ENCODE measurements around the gene PM20D2.
"Not testable (repeated sequence)": the region's sequence is repeated elsewhere in the genome, so short reads cannot be mapped to it uniquely, and the experiment has no call there.

The PM20D2 gene

DNA sequence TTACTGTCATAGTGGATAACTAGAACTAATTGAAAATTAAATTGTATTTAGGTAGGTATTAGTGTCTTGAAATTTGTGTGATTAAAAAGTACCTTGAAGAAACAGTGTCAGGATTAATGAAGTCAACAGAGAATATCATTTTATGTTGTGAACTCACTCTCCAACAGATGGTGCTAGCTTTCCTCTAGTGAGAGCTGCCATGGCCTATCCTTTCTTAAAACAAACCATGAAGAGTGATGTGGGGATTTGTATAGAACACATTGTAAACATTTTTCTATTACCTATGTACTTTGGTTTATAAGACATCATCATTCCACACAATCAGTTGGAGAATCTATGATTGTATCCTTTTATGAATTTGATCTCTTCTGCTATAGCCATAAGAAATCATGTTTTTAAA, 23.2 kb upstream of the PM20D2 start:
- H3K79me2 ChIP-seq (ENCODE audit: control insufficient read depth, insufficient read depth, low read length, unreplicated experiment), result no peaks in the 10 kb centered on the region
- H3K27ac ChIP-seq (ENCODE audit: low read depth, low read length), result no peak overlapping the region
- no peaks in the 10 kb centered on the region for H3K36me3 ChIP-seq (ENCODE audit: insufficient read depth, low read length)
- H3K27me3 ChIP-seq (ENCODE audit: insufficient read depth, low read length), result 0 out of 2 replicates have a peak, but pooled peaks cover 9% of the 10 kb centered on the region
- no peak overlapping the region for H3K4me3 ChIP-seq (ENCODE audit: low read depth, low read length)
- no peaks in the 10 kb centered on the region for H3K4me1 ChIP-seq (ENCODE audit: control insufficient read depth, insufficient read depth, low read length, unreplicated experiment)
- H2AFZ ChIP-seq (ENCODE audit: low read length, unreplicated experiment), result no peak overlapping the region

DNA sequence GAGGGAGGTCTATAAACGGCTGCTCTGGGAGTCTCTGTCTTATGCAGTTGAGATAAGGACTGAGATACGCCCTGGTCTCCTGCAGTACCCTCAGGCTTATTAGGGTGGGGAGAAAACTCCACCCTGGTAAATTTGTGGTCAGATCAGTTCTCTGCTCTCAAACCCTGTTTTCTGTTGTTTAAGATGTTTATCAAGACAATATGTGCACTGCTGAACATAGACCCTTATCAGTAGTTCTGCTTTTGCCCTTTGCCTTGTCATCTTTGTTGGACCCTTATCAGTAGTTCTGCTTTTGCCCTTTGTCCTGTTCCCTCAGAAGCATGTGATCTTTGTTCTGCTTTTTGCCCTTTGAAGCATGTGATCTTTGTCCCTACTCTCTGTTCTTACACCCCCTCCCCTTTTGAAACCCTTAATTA, 17.6 kb upstream of the PM20D2 start:
- H3K27ac ChIP-seq (ENCODE audit: low read depth, low read length); H3K4me3 ChIP-seq (ENCODE audit: low read depth, low read length); H2AFZ ChIP-seq (ENCODE audit: low read length, unreplicated experiment); H3K4me1 ChIP-seq (ENCODE audit: control insufficient read depth, insufficient read depth, low read length, unreplicated experiment); H3K79me2 ChIP-seq (ENCODE audit: control insufficient read depth, insufficient read depth, low read length, unreplicated experiment); H3K27me3 ChIP-seq (ENCODE audit: insufficient read depth, low read length); H3K36me3 ChIP-seq (ENCODE audit: insufficient read depth, low read length): not testable (repeated sequence)

DNA sequence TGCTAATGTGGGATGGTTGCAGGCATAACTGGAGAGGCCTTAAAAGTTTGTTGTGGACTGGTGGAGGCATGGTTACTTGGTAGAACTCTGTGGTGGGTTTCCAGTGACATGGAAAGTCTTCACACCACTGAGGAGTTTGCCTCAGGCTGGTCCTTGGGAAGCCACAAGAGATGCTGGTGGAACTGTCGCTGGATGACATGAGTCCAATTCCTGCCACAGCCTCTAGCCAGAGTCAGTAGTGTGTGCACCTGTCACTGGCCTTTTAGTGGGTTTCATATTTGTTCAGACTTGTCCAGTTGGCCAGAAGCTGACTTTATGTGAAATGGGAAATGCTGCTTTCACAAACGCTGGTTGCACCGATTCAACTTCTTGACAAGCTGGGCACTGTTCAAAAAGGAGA, 14.3 kb upstream of the PM20D2 start:
- H3K4me1 ChIP-seq (ENCODE audit: control insufficient read depth, insufficient read depth, low read length, unreplicated experiment), result no peaks in the 10 kb centered on the region
- no peaks in the 10 kb centered on the region for H3K36me3 ChIP-seq (ENCODE audit: insufficient read depth, low read length)
- H2AFZ ChIP-seq (ENCODE audit: low read length, unreplicated experiment), result no peak overlapping the region
- no peaks in the 10 kb centered on the region for H3K79me2 ChIP-seq (ENCODE audit: control insufficient read depth, insufficient read depth, low read length, unreplicated experiment)
- H3K4me3 ChIP-seq (ENCODE audit: low read depth, low read length), result no peak overlapping the region
- H3K27me3 ChIP-seq (ENCODE audit: insufficient read depth, low read length), result no peaks in the 10 kb centered on the region; the same call in 1 of the 2 replicates
- no peak overlapping the region for H3K27ac ChIP-seq (ENCODE audit: low read depth, low read length)

DNA sequence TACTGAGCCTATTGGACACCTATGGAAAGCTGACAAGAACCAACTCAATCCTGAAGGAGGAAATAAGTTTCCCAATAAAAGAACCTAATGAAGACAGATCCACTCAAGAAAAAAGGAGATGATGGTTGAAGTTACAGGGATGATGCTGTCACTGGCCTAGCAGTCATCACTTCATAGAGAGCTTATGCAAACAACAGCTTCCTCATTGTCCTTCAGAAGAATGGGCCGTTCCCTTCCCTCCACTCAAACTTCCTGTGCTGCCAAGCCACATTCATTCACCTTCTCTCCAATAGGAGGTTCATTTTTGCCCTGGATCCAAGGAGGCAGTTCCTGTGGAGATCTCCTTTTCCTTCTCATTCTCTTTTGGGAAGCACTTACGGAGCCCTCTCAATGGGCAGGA, 13.8 kb upstream of the PM20D2 start:
- H3K79me2 ChIP-seq (ENCODE audit: control insufficient read depth, insufficient read depth, low read length, unreplicated experiment), result no peaks in the 10 kb centered on the region
- no peaks in the 10 kb centered on the region; the same call in 1 of the 2 replicates for H3K27me3 ChIP-seq (ENCODE audit: insufficient read depth, low read length)

DNA sequence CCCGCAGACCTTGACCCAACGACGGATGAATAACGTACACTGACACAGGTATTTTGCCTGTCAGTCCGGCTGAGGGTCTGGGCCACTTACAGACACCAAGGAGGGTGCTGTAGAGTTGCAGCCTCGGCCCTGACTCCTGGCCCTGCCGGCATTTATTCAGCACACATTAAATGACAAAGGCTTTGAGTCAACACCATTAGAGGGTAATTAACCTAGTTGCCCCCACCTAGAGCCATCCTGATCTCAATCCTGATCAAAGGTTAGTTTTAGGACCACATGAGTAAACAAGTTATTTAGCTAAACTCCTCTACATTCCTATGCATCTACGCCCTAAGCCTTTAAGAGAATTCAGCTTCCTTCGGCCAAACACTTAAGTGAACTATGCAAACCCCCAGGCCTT, 11.9 kb upstream of the PM20D2 start:
- Histone ChIP-seq H2AFZ (ENCODE audit: low read length, unreplicated experiment) (no peak overlapping the region), H3K36me3 (ENCODE audit: insufficient read depth, low read length) (no peaks in the 10 kb centered on the region), H3K4me1 (ENCODE audit: control insufficient read depth, insufficient read depth, low read length, unreplicated experiment) (peaks cover under 1% of the 10 kb centered on the region), H3K27ac (ENCODE audit: low read depth, low read length) (no peak overlapping the region), H3K4me3 (ENCODE audit: low read depth, low read length) (no peak overlapping the region), H3K79me2 (ENCODE audit: control insufficient read depth, insufficient read depth, low read length, unreplicated experiment) (no peaks in the 10 kb centered on the region), H3K27me3 (ENCODE audit: insufficient read depth, low read length) (no peaks in the 10 kb centered on the region; the same call in 1 of the 2 replicates)

More for the DNA sequence above, 13.8 kb upstream of the PM20D2 start:
- H2AFZ ChIP-seq (ENCODE audit: low read length, unreplicated experiment), result no peak overlapping the region
- no peak overlapping the region for H3K4me3 ChIP-seq (ENCODE audit: low read depth, low read length)
- H3K4me1 ChIP-seq (ENCODE audit: control insufficient read depth, insufficient read depth, low read length, unreplicated experiment), result no peaks in the 10 kb centered on the region
- no peak overlapping the region for H3K27ac ChIP-seq (ENCODE audit: low read depth, low read length)
- H3K36me3 ChIP-seq (ENCODE audit: insufficient read depth, low read length), result no peaks in the 10 kb centered on the region

DNA sequence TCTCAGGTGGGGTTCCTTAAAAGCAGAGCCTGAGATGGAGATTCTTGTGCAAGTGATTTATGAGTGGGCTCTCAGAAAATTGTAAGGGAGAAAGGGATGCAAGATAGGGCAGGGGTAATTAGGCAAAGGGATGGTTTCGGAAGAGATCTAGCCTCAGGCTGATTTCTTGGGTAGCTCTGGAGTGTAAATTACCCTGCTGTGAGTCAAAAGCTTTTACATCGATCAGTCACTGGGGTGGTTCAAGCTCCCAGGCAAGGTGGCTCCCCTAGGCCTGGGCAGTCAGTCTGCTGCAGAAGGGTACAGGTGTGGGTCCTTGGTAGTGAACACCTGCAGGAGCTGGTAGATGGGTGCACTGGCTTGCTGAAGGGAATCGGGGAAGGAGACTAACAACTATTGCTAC, 11.1 kb upstream of the PM20D2 start:
- Histone ChIP-seq H3K4me1 (ENCODE audit: control insufficient read depth, insufficient read depth, low read length, unreplicated experiment) (peaks cover 8% of the 10 kb centered on the region), H3K79me2 (ENCODE audit: control insufficient read depth, insufficient read depth, low read length, unreplicated experiment) (no peaks in the 10 kb centered on the region), H3K4me3 (ENCODE audit: low read depth, low read length) (no peak overlapping the region), H3K27me3 (ENCODE audit: insufficient read depth, low read length) (no peaks in the 10 kb centered on the region; the same call in 1 of the 2 replicates), H3K36me3 (ENCODE audit: insufficient read depth, low read length) (no peaks in the 10 kb centered on the region), H2AFZ (ENCODE audit: low read length, unreplicated experiment) (no peak overlapping the region), H3K27ac (ENCODE audit: low read depth, low read length) (no peak overlapping the region)

DNA sequence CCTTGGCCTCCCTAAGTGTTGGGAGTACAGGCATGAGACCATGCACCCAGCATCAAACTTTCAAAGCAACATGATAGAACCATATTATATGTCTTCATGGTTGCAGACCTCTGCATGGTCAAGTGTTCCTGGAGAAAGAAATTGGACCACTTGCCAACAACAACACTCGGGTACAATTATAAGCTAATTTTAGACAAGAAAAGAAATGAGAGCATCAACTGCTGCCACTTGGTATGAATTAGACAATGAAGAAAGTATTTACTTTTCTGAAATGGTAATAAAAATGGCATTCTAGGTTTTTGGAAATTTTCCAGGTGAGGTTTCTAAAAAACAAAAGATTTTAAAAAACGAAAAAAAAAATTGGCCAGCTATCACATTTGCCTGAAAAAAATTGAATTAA, 7.7 kb upstream of the PM20D2 start:
- H3K4me3 ChIP-seq (ENCODE audit: low read depth, low read length), result no peak overlapping the region
- no peak overlapping the region for H2AFZ ChIP-seq (ENCODE audit: low read length, unreplicated experiment)
- no peaks in the 10 kb centered on the region for H3K79me2 ChIP-seq (ENCODE audit: control insufficient read depth, insufficient read depth, low read length, unreplicated experiment)
- H3K27me3 ChIP-seq (ENCODE audit: insufficient read depth, low read length), result no peaks in the 10 kb centered on the region; the same call in 1 of the 2 replicates
- peaks cover 19% of the 10 kb centered on the region for H3K4me1 ChIP-seq (ENCODE audit: control insufficient read depth, insufficient read depth, low read length, unreplicated experiment)
- H3K36me3 ChIP-seq (ENCODE audit: insufficient read depth, low read length), result no peaks in the 10 kb centered on the region
- no peak overlapping the region for H3K27ac ChIP-seq (ENCODE audit: low read depth, low read length)

DNA sequence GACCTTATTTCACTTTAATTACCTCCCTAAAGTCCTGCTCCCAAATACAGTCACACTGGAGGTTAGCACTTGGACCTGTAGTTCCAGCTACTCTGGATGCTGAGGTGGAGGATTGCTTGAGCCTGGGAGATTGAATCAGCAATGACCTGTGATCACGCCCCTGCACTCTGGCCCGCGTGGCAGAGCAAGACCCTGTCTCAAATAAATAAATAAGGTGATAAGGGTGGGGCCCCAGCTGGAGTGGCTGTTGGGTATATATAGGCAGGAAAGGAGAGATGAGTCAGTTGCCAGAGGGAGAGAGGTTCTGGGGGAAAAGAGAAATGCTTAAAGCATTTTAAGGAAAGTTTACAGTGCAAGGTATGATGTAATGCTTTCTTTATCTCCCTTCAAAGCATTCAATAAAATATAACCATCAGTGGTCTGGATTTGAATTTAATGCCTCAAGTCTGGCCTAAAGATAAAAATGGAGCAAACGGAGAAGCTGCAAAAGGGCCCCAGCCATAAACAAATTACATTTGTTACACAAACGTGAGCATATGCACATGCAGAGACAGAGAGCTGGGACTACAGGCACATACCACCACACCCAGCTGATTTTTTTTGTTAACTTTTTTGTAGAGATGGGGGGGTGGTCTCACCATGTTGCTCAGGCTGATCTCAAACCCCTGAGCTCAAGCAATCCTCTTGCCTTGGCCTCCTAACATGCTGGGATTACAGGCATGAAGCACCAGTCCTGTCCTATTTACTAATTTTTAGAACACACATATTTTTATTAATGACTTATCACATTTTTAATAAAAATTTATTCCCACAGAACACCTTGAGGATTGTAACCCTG, 6.1 kb upstream of the PM20D2 start:
- H3K27me3 ChIP-seq (ENCODE audit: insufficient read depth, low read length), result no peaks in the 10 kb centered on the region; the same call in 1 of the 2 replicates
- no peaks in the 10 kb centered on the region for H3K79me2 ChIP-seq (ENCODE audit: control insufficient read depth, insufficient read depth, low read length, unreplicated experiment)
- H3K27ac ChIP-seq (ENCODE audit: low read depth, low read length), result no peak overlapping the region
- H3K4me3 ChIP-seq (ENCODE audit: low read depth, low read length), result no peak overlapping the region
- H3K4me1 ChIP-seq (ENCODE audit: control insufficient read depth, insufficient read depth, low read length, unreplicated experiment), result peaks cover 19% of the 10 kb centered on the region
- H2AFZ ChIP-seq (ENCODE audit: low read length, unreplicated experiment), result no peak overlapping the region
- H3K36me3 ChIP-seq (ENCODE audit: insufficient read depth, low read length), result no peaks in the 10 kb centered on the region

DNA sequence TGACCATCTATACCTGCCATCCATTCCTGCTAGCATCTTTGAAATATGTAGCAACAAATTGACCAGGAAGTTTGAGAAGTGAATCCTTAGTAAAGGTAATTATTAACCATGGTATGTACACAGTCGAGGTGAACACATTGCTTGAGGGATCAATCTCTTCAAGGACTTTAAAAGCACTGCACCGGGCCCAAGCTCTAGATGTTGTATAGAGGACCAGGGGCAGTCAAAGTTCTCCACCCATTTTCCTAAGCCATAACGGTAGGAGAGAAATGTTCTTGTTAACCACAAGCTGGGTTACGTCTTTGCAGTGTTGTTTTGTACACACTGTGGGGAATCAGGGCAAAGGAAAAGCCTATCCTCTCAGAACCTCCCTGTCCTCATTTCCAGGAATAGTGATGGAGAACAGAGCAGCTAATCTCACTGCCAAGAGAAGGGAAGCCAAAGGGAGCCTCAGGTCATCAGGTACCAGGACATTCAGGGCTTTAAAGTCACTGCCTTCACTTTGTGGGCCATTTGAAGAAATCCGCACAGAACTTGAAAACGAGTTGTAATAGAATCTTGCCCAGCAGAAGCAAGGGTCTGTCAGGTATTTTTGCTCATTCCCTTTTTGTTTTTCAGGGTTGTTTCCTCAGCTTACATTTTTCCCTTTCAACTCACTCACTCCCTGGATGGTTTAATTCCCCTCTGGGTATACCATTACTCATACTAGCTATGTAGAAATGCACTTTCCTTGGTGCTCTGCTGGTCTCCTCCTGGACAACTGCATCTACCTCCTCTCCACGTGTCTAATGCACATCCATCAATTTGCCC, 5.3 kb upstream of the PM20D2 start:
- Histone ChIP-seq H3K27me3 (ENCODE audit: insufficient read depth, low read length) (no peaks in the 10 kb centered on the region), H2AFZ (ENCODE audit: low read length, unreplicated experiment) (no peak overlapping the region), H3K4me3 (ENCODE audit: low read depth, low read length) (no peak overlapping the region)

DNA sequence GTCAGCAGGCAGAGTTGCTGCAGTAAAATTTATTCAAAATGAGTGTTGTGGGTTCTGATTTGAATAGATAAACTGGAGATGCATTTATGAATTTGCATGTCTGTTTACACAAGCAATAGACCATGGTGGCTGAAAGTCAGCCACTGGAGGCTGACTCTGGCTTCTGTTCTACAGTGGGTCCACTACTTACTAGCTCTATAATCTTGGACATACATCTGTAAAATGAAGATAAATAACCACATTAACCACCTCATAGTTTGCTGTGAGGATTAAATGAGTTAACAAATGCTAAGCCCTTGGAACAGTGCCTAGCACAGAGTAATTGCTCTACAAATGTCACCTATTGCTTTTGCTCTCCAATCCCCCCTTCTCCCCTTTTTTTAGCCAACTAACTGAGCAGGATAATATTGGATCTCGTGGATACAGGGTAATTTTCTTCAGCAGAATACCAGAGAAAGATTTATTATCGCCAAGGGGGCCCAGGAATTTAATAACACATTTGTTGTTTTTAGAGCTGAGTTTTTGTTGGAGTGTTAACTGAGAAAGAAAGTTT, 1.4 kb upstream of the PM20D2 start:
- no peaks in the 10 kb centered on the region for H3K27me3 ChIP-seq (ENCODE audit: insufficient read depth, low read length)
- H3K27ac ChIP-seq (ENCODE audit: low read depth, low read length), result no peak overlapping the region
- H2AFZ ChIP-seq (ENCODE audit: low read length, unreplicated experiment), result no peak overlapping the region
- 0 out of 2 replicates have a peak, but pooled peaks cover 5% of the 10 kb centered on the region for H3K36me3 ChIP-seq (ENCODE audit: insufficient read depth, low read length)
- H3K79me2 ChIP-seq (ENCODE audit: control insufficient read depth, insufficient read depth, low read length, unreplicated experiment), result peaks cover 7% of the 10 kb centered on the region
- H3K4me1 ChIP-seq (ENCODE audit: control insufficient read depth, insufficient read depth, low read length, unreplicated experiment), result peaks cover 14% of the 10 kb centered on the region
- no peak overlapping the region for H3K4me3 ChIP-seq (ENCODE audit: low read depth, low read length)

More for the DNA sequence above, 5.3 kb upstream of the PM20D2 start:
- H3K36me3 ChIP-seq (ENCODE audit: insufficient read depth, low read length), result no peaks in the 10 kb centered on the region
- H3K79me2 ChIP-seq (ENCODE audit: control insufficient read depth, insufficient read depth, low read length, unreplicated experiment), result no peaks in the 10 kb centered on the region
- no peak overlapping the region for H3K27ac ChIP-seq (ENCODE audit: low read depth, low read length)
- peaks cover 19% of the 10 kb centered on the region for H3K4me1 ChIP-seq (ENCODE audit: control insufficient read depth, insufficient read depth, low read length, unreplicated experiment)
